Thyroid gland (tissue), 4 donors: ENCODE data around the gene ABCB6.

Experiments used
- CTCF ChIP-seq, 6 experiments: fragments of 200-600 bp in 3 of 6; fragments of 450-650 bp in 3 of 6; sonication (generic) in 3 of 6; IDR thresholded peaks; one replicate each; pipeline ENCODE4 v1.5.1; 2016 to 2019; ENCODE audit warnings: antibody characterized with exemption in 6 of 6, mild to moderate bottlenecking in 2 of 6, inconsistent platforms in 1 of 6, moderate library complexity in 1 of 6
- POLR2A ChIP-seq, 2 donors: fragments of 450-650 bp; IDR thresholded peaks; one replicate each; pipeline ENCODE4 v1.6.1; 2017; ENCODE audit warnings: antibody characterized with exemption in 2 of 2, mild to moderate bottlenecking in 2 of 2, moderate library complexity in 1 of 2

- TF ChIP-seq CTCF (IDR thresholded peaks at IDR 0.05) = peak in 1 of 6 experiments; percentile 5
- no peak for TF ChIP-seq POLR2A (IDR thresholded peaks at IDR 0.05)
Measured at GRCh38 chr2:219230059-219230540, 11.3 kb upstream of the ABCB6 start.
